ENCODE data around the gene CASZ1.

CASZ1 gene

GRCh38 chr1:10626131-10626731, 170.2 kb downstream of the CASZ1 start:
- no peak overlapping the region for H3K4me3 ChIP-seq (ENCODE audit: low read depth, low read length)
- in situ Hi-C loops (cut with HindIII; ENCODE audit: low sequenced_read_pairs): no loop called here
- no peak for DNase-seq (ENCODE audit: low read depth)
- no peak for TF ChIP-seq CTCF (IDR thresholded peaks at IDR 0.05; ENCODE audit: low read depth, low read length, missing control alignments)

GRCh38 chr1:10625554-10625953, 170.9 kb downstream of the CASZ1 start:
- no peak overlapping the region for H3K4me3 ChIP-seq (ENCODE audit: low read depth, low read length)
- DNase-seq (ENCODE audit: low read depth): no peak
- in situ Hi-C loops (cut with HindIII; ENCODE audit: low sequenced_read_pairs): no loop called here
- TF ChIP-seq CTCF (IDR thresholded peaks at IDR 0.05; ENCODE audit: low read depth, low read length, missing control alignments): no peak

- in situ Hi-C loops (cut with HindIII; ENCODE audit: low sequenced_read_pairs): no loop called here
- H3K4me3 ChIP-seq (ENCODE audit: low read depth, low read length): no peak overlapping the region
- TF ChIP-seq CTCF (IDR thresholded peaks at IDR 0.05; ENCODE audit: low read depth, low read length, missing control alignments): no peak
- no peak for DNase-seq (ENCODE audit: low read depth)
Observed at GRCh38 chr1:10625076-10625475, 171.4 kb downstream of the CASZ1 start.

GRCh38 chr1:10624256-10625050, 172.0 kb downstream of the CASZ1 start:
- in situ Hi-C loops (cut with HindIII; ENCODE audit: low sequenced_read_pairs): no loop called here
- no peak overlapping the region for H3K4me3 ChIP-seq (ENCODE audit: low read depth, low read length)
- DNase-seq (ENCODE audit: low read depth): no peak
- TF ChIP-seq CTCF (IDR thresholded peaks at IDR 0.05; ENCODE audit: low read depth, low read length, missing control alignments): no peak

- H3K4me3 ChIP-seq (ENCODE audit: low read depth, low read length): no peak overlapping the region
Observed at GRCh38 chr1:10623686-10624145, 172.7 kb downstream of the CASZ1 start.

More at GRCh38 chr1:10623686-10624145, 172.7 kb downstream of the CASZ1 start:
- no peak for TF ChIP-seq CTCF (IDR thresholded peaks at IDR 0.05; ENCODE audit: low read depth, low read length, missing control alignments)
- in situ Hi-C loops (cut with HindIII; ENCODE audit: low sequenced_read_pairs): no loop called here
- no peak for DNase-seq (ENCODE audit: low read depth)

All from astrocyte of the cerebellum (primary cell).